AG04450 (cell line): ENCODE measurements around the gene UCP1. TPM values are rescaled to one million over a fixed set of nuclear protein-coding genes. Genes with fewer than 3 reads are reported as not detected.

Experiments used
- CTCF ChIA-PET: fragments of 300-600, 350-600 bp; formaldehyde crosslinking; extraction: SDS; loops from one replicate; lab custom pipeline; 2022; ENCODE audit warnings: antibody characterized with exemption, inconsistent platforms; lab: Charles Lee
- POLR2A ChIA-PET: fragments of 350-600 bp; formaldehyde crosslinking; extraction: SDS; loops from one replicate; lab custom pipeline; 2021; ENCODE audit warnings: antibody characterized with exemption, inconsistent platforms; lab: Yijun Ruan, JAX
- DNase-seq: peaks from one replicate; pipeline ENCODE4 v3.0.0-alpha.2; 2011; ENCODE audit warnings: low read depth, low spot score
- H3K27ac ChIP-seq: one replicate; pipeline ENCODE4 v1.5.1; 2012; ENCODE audit warnings: low read depth, low read length, control low read depth
- H3K27me3 ChIP-seq: one replicate; pipeline ENCODE4 v1.6.0; 2012; ENCODE audit warnings: low read length; ENCODE audit not compliant: control insufficient read depth, insufficient read depth
- H3K4me3 ChIP-seq: 2 replicates; pipeline ENCODE4 v1.5.1; 2011; ENCODE audit warnings: mild to moderate bottlenecking, low read depth, low read length, control low read depth
- H3K9me3 ChIP-seq: 2 replicates; pipeline ENCODE4 v1.5.1; 2012; ENCODE audit warnings: low read length; ENCODE audit not compliant: control insufficient read depth, insufficient read depth
- polyA minus RNA-seq: library from RNA; depleted of rRNA, polyadenylated mRNA; stranded (reverse); fragments of >200 nt; gene quantifications from 2 replicates; pipeline ENCODE4 v1.2.3, GENCODE V29; 2011; rRNA and poly(A)+ RNA removed
- polyA plus RNA-seq: library from polyadenylated mRNA; depleted of rRNA; stranded (reverse); fragments of >200 nt; gene quantifications from 2 replicates; pipeline ENCODE4 v1.2.3, GENCODE V29; 2011; rRNA removed
- TF ChIP-seq, protein P1 (sequence below): IDR thresholded peaks from 2 replicates; pipeline ENCODE4 v1.5.1; 2011; ENCODE audit warnings: low read depth, low read length, control low read depth, inconsistent platforms

The UCP1 gene, protein sequence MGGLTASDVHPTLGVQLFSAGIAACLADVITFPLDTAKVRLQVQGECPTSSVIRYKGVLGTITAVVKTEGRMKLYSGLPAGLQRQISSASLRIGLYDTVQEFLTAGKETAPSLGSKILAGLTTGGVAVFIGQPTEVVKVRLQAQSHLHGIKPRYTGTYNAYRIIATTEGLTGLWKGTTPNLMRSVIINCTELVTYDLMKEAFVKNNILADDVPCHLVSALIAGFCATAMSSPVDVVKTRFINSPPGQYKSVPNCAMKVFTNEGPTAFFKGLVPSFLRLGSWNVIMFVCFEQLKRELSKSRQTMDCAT
- polyA plus RNA-seq (not detected in 2 replicates), polyA minus RNA-seq (not detected in 2 replicates)

GRCh38 chr4:140568507-140569306 is at the start of gene UCP1:
TSS of gene UCP1 (minus strand) at chr4:140568961. CDS start at chr4:140568729, 232 bp downstream.
- Histone ChIP-seq H3K27me3 (peaks cover 72% of the 10 kb centered on the region), H3K4me3 (peak within 1 kb of the TSS; percentile 45), H3K27ac (no peak within 1 kb of the TSS), H3K9me3 (peaks cover 7% of the 10 kb centered on the region)
- DNase-seq, result no peak
- CTCF ChIA-PET, result interaction anchor here (0.6 kb wide), 2 partner anchors 51 to 237 kb away, joined by 3 read pairs; no protein-coding TSS in a partner anchor
- TF ChIP-seq, protein P1, sequence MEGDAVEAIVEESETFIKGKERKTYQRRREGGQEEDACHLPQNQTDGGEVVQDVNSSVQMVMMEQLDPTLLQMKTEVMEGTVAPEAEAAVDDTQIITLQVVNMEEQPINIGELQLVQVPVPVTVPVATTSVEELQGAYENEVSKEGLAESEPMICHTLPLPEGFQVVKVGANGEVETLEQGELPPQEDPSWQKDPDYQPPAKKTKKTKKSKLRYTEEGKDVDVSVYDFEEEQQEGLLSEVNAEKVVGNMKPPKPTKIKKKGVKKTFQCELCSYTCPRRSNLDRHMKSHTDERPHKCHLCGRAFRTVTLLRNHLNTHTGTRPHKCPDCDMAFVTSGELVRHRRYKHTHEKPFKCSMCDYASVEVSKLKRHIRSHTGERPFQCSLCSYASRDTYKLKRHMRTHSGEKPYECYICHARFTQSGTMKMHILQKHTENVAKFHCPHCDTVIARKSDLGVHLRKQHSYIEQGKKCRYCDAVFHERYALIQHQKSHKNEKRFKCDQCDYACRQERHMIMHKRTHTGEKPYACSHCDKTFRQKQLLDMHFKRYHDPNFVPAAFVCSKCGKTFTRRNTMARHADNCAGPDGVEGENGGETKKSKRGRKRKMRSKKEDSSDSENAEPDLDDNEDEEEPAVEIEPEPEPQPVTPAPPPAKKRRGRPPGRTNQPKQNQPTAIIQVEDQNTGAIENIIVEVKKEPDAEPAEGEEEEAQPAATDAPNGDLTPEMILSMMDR, result no peak
- POLR2A ChIA-PET, result interaction anchor here (1.2 kb wide), 1 partner anchor 103 kb away, joined by 3 read pairs; no protein-coding TSS in a partner anchor

- Histone ChIP-seq H3K4me3 (no peak overlapping the region), H3K27ac (peak overlapping the region; percentile 4), H3K9me3 (no peaks in the 10 kb centered on the region; the same call in 1 of the 2 replicates), H3K27me3 (no peaks in the 10 kb centered on the region)
- ChIA-PET POLR2A (no interaction called here), CTCF (interaction anchor here (2.4 kb wide), 1 partner anchor 8 kb away, joined by 9 read pairs; no protein-coding TSS in a partner anchor)
- DNase-seq, result no peak
- TF ChIP-seq, protein P1, result no peak
Observed at GRCh38 chr4:140617499-140618248, 48.9 kb upstream of the UCP1 start.

GRCh38 chr4:140615451-140615850 is 46.7 kb upstream of the UCP1 start:
- ChIA-PET POLR2A (no interaction called here), CTCF (no interaction called here)
- H3K4me3 ChIP-seq, result no peak overlapping the region
- H3K9me3 ChIP-seq, result no peaks in the 10 kb centered on the region
- no peak for DNase-seq
- no peak overlapping the region for H3K27ac ChIP-seq
- TF ChIP-seq, protein P1, result no peak
- H3K27me3 ChIP-seq, result no peaks in the 10 kb centered on the region

DNA sequence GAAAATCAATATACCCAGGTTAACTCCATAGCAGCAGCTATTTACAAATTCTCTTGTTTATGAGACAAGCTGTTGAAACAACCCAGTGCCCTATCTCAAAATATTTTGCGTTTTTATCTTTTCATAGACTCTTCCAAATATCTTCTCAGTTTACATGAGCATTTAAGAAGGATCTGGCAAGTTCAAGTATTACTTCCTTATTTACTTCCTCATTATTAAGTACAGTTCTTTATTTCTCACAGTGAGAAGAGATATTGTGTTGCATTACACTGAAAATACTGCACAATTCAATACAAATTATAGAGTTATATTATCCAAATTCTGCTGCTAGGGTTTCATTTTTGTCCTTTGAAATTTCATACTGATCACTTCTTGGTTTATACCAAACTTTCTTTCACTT is 43.6 kb upstream of the UCP1 start:
- POLR2A ChIA-PET, result no interaction called here
- no peak for DNase-seq
- Histone ChIP-seq H3K9me3 (no peaks in the 10 kb centered on the region), H3K4me3 (no peak overlapping the region), H3K27ac (no peak overlapping the region), H3K27me3 (peaks cover 2% of the 10 kb centered on the region)
- TF ChIP-seq, protein P1, result no peak
- CTCF ChIA-PET, result interaction anchor here (0.7 to 6.3 kb wide), 2 partner anchors 13 to 250 kb away, joined by 3 to 81 read pairs; no protein-coding TSS in a partner anchor
